Uterus (tissue), 2 donors: ENCODE data around the gene NECAB2.

Experiments
- POLR2A ChIP-seq, 2 donors: fragments of 450-650 bp; IDR thresholded peaks; one replicate each; pipeline ENCODE4 v1.6.1; 2016; ENCODE audit warnings: antibody characterized with exemption in 2 of 2, mild to moderate bottlenecking in 1 of 2, moderate library complexity in 1 of 2
- TF ChIP-seq, protein P1 (sequence below), 4 experiments: fragments of 200-600 bp in 2 of 4; fragments of 450-650 bp in 2 of 4; sonication (generic) in 2 of 4; IDR thresholded peaks; one replicate each; pipeline ENCODE4 v1.5.1; 2016 to 2019; ENCODE audit warnings: antibody characterized with exemption in 4 of 4, mild to moderate bottlenecking in 2 of 4, moderate library complexity in 1 of 4

- no peak for TF ChIP-seq POLR2A (IDR thresholded peaks at IDR 0.05)
- TF ChIP-seq, protein P1, sequence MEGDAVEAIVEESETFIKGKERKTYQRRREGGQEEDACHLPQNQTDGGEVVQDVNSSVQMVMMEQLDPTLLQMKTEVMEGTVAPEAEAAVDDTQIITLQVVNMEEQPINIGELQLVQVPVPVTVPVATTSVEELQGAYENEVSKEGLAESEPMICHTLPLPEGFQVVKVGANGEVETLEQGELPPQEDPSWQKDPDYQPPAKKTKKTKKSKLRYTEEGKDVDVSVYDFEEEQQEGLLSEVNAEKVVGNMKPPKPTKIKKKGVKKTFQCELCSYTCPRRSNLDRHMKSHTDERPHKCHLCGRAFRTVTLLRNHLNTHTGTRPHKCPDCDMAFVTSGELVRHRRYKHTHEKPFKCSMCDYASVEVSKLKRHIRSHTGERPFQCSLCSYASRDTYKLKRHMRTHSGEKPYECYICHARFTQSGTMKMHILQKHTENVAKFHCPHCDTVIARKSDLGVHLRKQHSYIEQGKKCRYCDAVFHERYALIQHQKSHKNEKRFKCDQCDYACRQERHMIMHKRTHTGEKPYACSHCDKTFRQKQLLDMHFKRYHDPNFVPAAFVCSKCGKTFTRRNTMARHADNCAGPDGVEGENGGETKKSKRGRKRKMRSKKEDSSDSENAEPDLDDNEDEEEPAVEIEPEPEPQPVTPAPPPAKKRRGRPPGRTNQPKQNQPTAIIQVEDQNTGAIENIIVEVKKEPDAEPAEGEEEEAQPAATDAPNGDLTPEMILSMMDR (IDR thresholded peaks at IDR 0.05) = no peak
Observed at GRCh38 chr16:84004442-84004841, 36.4 kb downstream of the NECAB2 start.
